HG02852 (cell line): ENCODE data around the gene ERICH2.

Experiments used
- ATAC-seq: cut with Tn5 transposase; IDR thresholded peaks from one replicate; pipeline ENCODE4 v1.9.1; 2021; ENCODE audit warnings: mild to moderate bottlenecking, moderate library complexity; ENCODE audit not compliant: unreplicated experiment

ERICH2 gene

DNA sequence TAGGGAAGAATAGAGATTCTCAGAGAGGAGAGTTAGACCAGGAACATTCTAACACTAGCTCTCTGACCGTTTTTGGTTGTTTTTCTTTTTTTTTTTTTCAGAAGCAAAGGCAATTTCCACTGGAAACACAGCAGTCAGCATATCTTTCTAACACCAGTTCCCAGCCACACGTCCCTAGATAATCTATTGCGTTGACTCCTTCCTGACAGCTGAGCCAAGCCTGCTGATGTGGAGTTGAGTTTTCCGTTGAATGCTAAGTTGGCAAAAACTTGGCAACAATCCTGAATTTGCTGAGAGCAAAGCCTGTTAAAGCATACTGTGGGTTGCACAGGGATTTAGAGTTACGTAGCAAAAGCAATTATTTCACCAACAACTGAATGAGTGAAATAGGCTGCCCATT, 65.8 kb downstream of the ERICH2 start:
- ATAC-seq, result no peak

- no peak for ATAC-seq
Measured at GRCh38 chr2:170840717-170841210, 70.6 kb downstream of the ERICH2 start.

- no peak for ATAC-seq
Measured at GRCh38 chr2:170842785-170843184, 72.6 kb downstream of the ERICH2 start.

GRCh38 chr2:170843656-170844055, 73.5 kb downstream of the ERICH2 start:
- ATAC-seq, result no peak

GRCh38 chr2:170845343-170845742, 75.2 kb downstream of the ERICH2 start:
- ATAC-seq, result no peak

GRCh38 chr2:170846314-170846713, 76.1 kb downstream of the ERICH2 start:
- ATAC-seq, result no peak

DNA sequence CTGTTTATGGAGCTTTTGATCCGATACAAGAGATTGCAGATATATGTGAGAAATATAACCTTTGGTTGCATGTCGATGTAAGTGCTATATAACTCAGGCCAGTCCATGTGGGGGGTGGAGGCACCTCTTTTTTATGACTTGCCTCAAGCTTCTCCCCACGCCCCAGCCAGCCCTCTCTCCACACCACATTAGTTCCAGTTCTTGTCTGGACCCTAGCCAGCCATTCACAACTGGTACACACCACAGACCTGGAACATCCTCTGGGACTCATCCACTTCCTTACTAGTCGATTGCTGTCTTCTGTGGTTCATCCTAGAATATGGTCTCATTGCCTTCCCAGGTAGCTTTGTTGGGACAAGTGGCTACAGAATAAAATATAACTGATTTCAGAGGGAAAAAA, 77.5 kb downstream of the ERICH2 start:
- ATAC-seq, result no peak
